Globus pallidus (tissue), 1 donor: ENCODE results near the gene HNRNPM.
A peak's percentile ranks its signal among the peaks of the same experiment; 100 is the strongest.
"Not testable (repeated sequence)": the region's sequence is repeated elsewhere in the genome, so short reads cannot be mapped to it uniquely, and the experiment has no call there.

Experiments used
- DNase-seq: peaks from one replicate; pipeline ENCODE4 v3.0.0-alpha.2; 2015; ENCODE audit warnings: low spot score

HNRNPM gene

GRCh38 chr19:8444677-8445487 lies at the start of gene HNRNPM:
TSS of gene HNRNPM (plus strand) at chr19:8444975. CDS start at chr19:8444999, 24 bp downstream.
- DNase-seq: peak; percentile 97

- no peak for DNase-seq
Measured at GRCh38 chr19:8395621-8396082, 49.1 kb upstream of the HNRNPM start.

- no peak for DNase-seq
Measured at GRCh38 chr19:8396185-8396562, 48.6 kb upstream of the HNRNPM start.

GRCh38 chr19:8396563-8397203 lies 48.1 kb upstream of the HNRNPM start:
- DNase-seq: peak; percentile 80

- no peak for DNase-seq
Measured at GRCh38 chr19:8397271-8397670, 47.5 kb upstream of the HNRNPM start.

GRCh38 chr19:8397746-8398310 lies 46.9 kb upstream of the HNRNPM start:
- DNase-seq: no peak

- DNase-seq: no peak
Measured at GRCh38 chr19:8398311-8398771, 46.4 kb upstream of the HNRNPM start.

- no peak for DNase-seq
Measured at GRCh38 chr19:8399681-8400188, 45.0 kb upstream of the HNRNPM start.

GRCh38 chr19:8401981-8402411 lies 42.8 kb upstream of the HNRNPM start:
- DNase-seq: no peak

- DNase-seq: no peak
Measured at GRCh38 chr19:8403098-8403819, 41.5 kb upstream of the HNRNPM start.

- DNase-seq: no peak
Measured at GRCh38 chr19:8403820-8404109, 41.0 kb upstream of the HNRNPM start.

- DNase-seq: no peak
Measured at GRCh38 chr19:8404391-8405151, 40.2 kb upstream of the HNRNPM start.

GRCh38 chr19:8410718-8411117 lies 34.1 kb upstream of the HNRNPM start:
- not testable (repeated sequence) for DNase-seq

GRCh38 chr19:8412783-8413628 lies 31.8 kb upstream of the HNRNPM start, which contains the start of gene MARCHF2:
TSS of gene MARCHF2 (plus strand) at chr19:8413305. CDS start at chr19:8421841, 8,536 bp downstream.
- DNase-seq: peak; percentile 98

GRCh38 chr19:8413629-8413995 lies 31.2 kb upstream of the HNRNPM start:
- DNase-seq: no peak

- no peak for DNase-seq
Measured at GRCh38 chr19:8416796-8417195, 28.0 kb upstream of the HNRNPM start.

- DNase-seq: no peak
Measured at GRCh38 chr19:8421484-8422461, 23.0 kb upstream of the HNRNPM start.

- peak; percentile 55 for DNase-seq
Measured at GRCh38 chr19:8423817-8424223, 21.0 kb upstream of the HNRNPM start.

- not testable (repeated sequence) for DNase-seq
Measured at GRCh38 chr19:8425331-8425730, 19.4 kb upstream of the HNRNPM start.
